22Rv1 (cell line): ENCODE measurements around the gene LYPD3.

Source experiments
- CTCF ChIP-seq: fragments of 450-650 bp; IDR thresholded peaks from 2 replicates; pipeline ENCODE4 v1.5.1; 2017; ENCODE audit warnings: mild to moderate bottlenecking
- ZFX ChIP-seq: fragments of 450-650 bp; IDR thresholded peaks from 2 replicates; pipeline ENCODE4 v1.6.1; 2017; ENCODE audit warnings: antibody characterized with exemption, borderline replicate concordance

GRCh38 chr19:43505941-43506340 lies 40.5 kb upstream of the LYPD3 start:
- TF ChIP-seq CTCF = no peak
- TF ChIP-seq ZFX = no peak
